DMS153 treated with DMSO at 0.1 percent for 48 hours (cell line): ENCODE measurements around the gene FAM118B.

Experiments
- DNase-seq: peaks from one replicate; lab custom pipeline; 2025; ENCODE audit not compliant: unreplicated experiment; lab: John Stamatoyannopoulos, UW

The FAM118B gene

DNA sequence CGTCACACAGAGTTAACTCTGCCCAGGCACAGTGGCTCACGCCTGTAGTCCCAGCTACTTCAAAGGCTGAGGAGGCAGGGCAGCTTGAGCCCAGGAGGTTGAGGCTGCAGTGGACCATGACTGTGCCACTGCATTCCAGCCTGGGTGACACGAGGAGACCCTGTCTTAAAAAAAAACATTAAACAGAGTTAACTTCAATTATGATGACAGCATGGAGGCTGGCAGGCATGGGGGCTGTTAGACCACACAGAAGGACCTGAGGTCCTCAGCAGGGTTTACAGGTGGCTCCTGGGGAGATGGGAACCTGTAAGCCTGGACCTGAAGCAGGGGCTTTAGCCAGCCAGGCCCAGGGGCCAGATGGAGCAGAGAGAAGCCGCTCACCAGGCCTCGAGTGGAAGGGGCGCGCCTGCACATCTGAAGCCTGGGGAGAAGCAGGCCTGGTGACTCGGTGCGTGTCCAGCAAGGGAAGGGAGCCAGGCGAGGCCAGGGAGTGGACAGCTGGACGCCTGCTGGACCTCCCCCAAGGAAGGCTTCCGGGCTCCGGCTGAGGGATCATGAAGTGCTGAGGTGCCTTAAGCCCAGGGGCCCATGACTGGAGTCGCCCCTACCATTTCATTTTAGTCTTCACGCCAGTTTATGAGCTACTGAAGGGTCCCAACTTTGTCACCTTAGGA, 25.4 kb upstream of the FAM118B start:
- no peak for DNase-seq

DNA sequence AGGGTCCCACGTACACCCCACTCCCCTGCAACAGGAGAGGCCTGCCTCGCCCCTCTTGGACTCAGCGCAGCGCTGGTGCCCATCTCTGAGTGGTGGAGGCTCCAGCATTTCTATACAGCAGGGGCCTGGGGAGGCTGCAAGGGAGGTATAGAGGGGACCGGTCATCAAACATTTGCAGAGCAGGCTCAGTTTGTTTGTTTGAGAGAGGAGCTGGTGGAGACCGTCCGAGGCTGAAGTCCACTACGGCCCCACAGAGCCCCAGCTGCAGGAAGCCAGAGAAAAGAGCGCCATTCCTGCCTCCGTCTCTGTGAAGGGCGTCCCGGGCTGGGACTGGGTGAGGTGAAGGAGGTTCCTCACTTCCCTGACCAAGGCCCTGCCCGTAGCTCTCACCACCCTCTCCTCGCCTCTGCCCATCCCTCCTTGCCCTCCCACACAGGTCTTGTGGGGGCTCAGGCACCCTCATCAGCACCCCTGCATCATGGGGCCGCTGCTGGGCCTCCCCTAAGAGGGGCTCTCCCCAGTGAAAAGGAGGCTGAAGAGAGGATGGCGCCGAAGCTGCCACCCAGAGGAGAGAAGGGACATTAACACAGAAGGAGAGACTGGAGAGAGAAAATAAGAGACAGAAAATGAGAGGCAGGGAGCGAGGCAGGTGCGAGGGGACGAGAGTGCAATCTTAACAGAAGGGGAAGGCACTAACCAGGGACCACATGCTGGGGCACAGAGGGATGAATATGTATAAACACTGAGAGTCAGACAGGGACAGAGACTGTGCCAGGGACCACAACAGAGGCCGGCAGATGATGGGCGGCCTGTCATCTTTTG, 24.7 kb upstream of the FAM118B start:
- DNase-seq: no peak

DNA sequence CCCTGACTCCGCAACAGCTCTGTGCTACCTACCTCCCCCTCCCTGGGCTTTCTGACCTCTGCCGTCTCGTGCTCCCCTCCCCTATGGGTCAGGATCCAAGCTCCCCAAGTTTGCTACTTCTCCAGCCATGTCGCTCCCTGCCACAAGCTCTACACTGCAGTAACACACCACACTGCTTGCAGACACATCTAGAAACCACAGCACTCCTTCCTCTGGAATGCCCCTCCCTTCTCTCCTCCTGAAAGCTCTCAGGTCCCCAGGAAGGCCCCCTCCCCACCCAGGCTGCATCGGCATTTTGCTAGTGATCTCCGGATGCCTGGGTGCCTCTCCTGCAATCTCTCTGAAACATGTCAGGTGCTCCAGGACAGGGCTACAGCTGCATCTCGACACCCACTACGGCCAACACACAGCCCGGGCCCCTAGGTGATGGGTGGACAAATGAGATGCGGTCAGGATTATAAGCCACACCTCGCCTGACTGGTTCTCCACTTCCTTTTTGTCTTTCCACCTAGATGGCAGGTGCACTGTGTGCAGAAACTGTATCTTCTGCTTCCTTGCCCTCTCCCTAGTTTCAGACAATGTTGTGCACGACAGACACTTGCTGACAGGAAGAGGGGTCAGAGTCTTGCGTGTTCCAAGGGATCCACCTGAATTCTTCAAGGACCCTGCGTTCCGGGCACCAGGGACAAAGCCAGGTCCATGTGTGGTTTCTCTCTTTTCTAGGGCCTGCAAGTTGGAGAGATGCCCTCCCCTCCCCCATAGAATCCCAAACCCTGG, 23.1 kb upstream of the FAM118B start:
- DNase-seq: no peak

DNA sequence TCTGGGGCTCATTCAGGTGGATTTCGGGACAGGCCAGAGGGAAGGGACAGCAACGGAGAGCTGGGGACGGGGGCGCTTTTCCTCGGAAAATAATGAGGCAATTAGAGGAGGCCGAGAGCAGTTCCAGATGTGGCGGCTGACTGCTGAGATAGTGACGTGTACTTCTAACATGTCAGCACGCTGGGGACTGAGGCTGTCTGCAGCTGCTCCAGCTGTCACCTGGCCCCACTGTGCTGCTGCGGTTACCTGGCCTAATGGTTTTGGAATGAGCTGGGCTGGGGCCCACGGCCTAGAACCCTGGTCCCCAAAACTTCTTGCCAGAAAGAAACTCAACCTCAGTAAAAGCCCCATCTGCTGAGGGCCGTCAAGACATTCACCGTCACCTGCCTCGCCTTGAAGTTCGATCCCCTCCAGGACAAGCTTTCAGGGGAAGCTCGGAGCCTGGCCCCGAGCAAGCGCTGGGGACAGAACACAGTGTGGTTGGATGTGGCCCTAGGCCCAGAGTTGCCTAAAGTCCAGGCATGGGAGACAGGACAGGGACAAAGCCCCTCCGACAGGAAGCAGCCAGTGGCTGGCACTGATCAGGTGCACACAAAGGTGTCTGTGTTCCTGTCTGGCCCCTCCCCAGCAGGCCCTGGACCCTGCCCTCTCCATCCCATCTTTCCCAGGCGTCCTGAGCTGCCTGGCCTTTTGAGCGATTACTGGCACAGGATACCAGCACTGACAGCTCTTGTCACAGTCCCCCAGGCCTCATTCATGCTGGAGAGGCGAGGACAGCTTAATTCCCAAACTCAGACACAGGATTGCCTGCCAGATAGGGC, 22.3 kb upstream of the FAM118B start:
- DNase-seq: no peak

DNA sequence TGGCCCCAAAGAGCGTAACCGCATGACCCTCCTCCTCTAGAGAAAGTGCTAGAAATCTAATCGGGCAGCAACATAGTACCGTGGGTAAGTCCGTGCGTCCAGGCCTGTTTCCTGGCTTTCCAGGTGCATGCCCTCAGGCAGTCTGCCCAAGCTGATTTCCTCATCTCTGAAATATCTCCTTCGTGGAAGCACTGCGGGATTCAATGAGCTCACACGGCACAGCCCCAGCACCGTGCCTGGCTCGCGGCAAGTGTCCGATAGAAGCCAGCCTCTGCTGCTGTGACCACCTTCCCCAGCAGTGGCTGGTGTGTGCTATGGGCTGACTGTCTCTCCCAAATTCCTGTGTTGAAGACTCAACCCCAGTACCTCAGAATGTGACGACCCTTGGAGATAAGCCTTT, 20.8 kb upstream of the FAM118B start:
- DNase-seq: no peak

DNA sequence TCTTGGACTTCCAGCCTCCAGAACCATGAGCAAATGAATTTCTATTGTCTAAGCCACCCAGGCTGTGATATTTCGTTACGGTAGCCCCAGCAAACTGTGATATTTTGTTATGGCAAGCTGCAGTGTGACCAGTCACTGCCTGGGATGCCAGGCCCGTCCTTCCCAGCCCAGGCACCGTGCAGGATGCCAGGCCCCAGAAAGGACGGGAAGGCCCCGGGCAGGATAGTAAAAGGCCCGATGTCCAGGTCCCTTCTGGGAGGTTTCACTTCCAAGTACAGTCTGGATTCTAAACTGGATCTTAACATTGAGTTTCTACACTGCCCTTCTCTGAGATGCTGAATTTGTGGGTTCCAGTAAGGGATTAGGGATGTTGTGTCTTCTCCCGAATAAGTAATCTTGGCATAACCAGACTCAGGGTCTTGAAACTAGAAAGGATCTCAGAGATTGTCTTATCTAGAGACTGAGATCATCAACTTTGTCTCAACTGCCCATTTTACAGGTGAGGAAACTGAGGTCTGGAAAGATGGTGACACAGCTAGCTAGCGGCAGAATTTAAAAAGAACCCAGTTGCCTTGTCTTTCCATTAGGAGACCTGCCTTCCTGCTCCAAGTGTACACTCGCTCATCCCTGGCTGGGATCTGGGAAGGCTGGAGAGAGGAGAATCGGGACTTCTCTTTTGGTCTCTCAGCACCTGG, 20.1 kb upstream of the FAM118B start:
- DNase-seq: no peak

DNA sequence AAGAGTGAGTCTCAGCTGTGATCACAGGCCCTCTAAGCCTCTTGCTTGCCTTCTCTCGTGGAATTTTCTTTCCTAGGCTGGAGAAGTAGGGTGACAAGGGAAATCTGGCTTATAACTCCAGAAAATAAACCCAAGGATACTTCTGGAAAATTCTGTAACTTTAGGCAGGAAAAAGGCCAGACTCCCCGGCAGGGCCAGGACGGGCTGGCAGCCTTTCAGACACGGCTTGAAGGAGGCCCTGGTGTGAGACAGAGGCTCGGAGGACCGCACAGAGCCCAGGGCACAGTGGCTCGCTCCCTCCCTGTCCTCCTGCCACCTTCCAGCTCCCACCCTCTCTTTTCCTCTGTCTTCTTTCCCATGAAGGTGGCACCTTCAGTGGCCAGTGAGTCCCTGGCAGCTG, 19.2 kb upstream of the FAM118B start:
- no peak for DNase-seq

DNA sequence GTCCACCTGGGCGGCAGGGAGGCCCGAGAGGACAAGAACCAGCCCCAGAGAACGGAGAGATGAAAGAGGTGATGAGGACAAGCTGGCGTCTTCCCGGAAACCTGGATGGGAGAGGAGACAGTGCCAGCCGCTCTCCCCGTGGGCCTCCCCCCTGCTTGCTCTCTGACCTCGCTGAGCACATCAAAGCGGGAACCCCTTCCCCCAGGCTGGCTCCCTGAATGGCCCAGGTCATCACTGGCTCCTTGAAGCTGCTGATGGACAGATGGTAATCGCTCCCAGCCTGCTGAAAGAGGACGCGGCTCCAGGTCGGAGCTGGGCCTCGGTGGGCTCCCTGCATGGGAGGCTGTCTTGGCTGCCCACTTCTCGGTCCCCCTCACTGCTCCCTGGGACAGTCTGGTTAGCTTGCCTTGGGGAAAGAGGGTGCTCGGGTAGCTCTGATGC, 18.5 kb upstream of the FAM118B start:
- DNase-seq: no peak

DNA sequence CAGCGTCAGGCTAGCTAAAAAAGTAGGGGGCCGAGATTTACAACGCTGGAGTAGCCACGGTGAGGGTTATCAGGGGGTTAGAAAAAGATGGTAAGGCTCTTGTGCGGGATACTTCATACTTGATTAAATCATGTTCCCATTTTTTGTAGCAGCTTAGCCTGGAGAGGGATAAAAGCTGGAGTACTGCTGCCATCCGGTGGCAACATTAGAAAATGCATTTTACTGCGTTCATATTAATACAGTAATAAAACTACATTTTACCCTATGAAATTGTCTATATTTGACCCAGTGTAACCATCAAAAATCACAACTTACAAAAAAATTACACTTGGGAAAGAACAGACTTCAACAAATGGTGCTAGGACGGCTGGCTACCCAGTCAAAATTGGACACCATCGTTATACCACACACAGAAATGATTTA, 17.4 kb upstream of the FAM118B start:
- DNase-seq: peak; percentile 62

DNA sequence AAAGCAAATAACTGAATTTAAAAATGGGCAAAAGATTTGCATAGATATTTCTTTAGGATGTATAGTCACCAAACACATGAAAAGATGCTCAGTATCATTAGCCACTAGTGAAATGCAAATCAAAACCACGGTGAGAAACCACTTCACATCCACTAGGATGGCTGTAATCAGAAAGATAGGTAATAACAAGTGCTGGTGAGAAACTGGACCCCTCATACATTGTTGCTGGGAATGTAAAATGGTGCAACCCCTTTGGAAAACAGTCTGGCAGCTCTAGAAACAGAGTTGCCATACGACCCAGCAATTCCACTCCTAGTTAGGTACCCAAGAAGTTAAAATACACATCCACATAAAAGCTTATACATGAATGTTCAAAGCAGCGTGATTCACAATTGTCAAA, 16.5 kb upstream of the FAM118B start:
- no peak for DNase-seq

DNA sequence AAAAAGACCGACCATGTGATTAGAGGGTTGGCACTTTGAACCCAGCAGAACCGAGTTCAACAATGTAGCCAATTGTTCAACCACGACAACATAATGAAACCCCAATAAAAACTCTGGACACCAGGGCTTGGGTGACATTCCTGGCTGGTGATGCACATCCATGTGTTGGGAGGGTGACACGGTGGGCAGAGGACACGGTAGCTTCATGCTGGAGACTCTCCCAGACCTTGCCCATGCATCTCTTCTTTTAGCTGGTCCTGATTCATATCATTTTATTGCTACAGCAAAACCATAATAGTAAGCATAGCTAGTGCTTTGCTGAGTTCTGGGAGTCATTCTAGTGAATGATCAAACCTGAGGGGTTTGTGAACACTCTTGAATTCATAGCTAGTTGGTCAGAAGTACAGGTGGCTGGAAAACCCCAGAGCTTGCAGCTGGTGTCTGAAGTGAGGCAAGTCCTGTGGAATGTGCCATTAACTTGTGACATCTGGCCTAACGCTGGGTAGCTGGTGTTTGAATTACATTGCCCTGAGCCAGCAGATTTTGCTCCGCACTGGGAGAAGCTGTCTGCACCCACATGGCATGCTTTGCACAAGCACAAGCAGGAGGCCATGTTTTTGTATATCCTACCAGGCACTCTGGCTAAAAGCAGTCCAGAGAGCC, 14.2 kb upstream of the FAM118B start:
- no peak for DNase-seq

DNA sequence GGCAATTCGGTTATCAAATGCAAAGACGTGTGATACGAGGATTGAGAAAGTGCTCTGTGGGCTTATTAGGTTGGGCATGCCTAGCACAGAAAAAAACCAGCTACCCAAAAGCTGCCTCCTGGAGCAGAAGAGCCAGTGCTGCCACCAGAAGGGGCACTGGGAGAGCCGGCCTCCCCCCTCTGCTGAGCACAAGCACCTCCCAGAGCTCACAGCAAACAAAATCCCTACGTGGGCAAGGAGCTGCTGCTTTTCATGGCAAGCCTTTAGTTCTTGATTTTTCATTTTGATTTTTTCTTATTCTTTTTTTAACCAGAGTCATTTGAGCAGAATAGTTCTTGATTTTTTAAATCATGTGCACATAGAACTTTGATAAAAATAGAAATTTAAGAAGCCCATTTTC, 12.9 kb upstream of the FAM118B start:
- DNase-seq: no peak

DNA sequence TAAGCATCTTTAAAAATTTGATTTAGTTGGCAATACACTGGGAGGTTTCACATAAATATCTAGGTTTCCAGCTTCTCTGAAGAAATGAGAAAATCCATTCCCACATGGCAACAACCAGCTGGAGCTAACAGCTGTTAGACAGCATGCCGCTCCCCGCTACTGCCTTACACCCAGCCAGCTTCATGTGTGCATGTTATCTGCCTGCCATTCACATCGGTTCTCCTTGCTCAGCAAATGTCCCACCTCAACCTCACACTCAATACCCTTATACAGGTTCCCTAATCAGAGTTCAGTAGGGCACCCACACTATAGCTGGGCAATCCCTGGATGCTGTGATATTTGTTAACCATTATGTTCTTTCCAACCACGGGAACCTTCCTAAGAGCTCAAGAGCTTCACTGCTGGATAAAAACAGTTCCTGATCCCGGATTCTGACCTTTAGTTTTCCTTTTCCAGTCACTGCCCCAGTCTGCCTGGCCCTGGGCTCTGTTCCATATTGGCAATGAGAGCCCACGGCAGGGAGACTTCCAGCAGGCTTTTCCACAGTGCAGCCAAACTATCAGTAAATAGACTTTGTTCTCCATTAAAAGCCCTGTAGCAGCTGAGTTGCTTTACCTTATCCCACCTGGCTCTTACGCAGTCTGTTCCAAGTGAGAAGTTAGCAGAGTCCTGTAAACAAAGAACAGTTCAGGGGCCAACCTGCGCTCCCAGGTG, 8.8 kb upstream of the FAM118B start:
- DNase-seq: no peak

DNA sequence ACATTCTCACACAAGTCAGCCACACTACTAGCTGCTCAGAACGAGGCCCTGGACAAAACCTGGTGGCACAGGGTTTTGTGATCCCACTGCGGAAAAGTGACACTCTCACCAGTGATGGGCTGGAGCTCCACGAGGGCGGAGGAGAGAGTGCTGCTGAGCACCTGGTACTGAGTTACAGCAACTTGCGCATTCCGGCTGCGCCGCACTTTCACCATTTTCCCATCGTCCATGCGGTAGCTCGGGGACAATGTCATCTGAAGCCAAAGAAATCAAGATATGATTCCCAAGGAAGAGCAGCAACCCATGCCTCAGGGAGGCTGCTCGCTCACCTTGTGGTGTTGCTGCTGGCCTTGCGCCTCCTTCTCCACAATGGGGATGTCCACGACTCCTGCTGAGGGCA, 6.2 kb upstream of the FAM118B start:
- DNase-seq: no peak

DNA sequence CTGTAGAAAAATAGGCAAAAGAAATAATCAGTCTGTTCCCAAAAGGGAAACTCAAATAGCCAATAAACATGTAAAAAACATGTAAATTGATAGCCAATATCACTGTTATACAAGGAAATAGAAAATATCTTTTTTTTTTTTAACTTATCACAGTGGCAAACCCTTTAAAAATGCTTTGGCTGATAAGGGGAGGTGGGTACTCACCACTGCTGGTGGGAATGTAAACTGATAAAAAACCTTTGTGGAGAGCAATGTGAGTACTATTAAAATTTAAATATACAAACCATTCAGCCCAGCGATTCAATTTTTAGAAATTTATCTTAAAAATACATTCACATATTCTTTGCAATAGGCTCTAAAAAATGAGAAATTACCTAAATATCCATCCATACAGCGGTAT, 3.7 kb upstream of the FAM118B start:
- no peak for DNase-seq

DNA sequence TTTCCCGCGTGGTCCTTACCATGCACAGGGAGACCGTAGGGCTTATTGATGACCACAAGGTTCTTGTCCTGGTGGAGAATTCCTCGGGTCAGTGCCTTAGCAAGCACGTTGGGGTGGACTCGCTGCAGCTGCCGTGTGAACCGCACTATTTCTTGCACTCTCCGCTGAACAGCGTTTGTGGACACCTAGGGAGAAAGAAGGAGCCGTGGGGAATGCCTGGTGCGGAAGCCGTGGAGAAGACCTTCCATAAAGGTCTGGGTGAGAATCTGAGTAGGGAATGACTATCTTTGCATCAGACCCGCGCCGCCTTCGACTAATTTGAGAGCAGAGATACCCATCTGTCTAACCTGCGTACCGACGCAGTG, 729 bp upstream of the FAM118B start:
- DNase-seq: no peak

DNA sequence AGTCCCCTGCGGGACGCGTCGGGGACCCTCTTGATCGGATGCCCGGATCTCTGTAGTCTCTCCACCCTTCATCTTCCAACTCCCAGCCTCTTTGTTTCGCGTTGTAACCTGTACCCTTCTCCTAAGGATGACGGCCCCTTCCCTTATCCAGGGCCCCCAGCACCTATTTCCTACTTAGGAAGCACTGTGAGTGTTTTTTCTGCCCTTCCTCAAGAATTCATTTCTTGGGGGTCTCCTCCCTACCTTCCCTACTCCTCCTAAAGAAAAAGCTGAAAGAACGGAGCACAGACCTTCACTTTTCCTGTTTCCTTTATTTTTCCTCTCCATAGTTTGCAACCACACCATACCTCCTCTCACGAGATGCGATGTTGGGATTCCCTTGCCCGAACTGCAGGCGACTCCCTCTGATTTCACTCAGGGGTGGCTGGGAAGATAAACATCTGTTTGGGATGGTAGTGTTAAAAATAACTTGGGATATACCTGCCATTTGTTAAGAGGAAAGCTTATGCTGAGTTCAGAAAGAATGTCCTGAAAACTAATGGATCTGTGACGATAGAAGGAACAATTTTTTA, 593 bp downstream of the FAM118B start:
- no peak for DNase-seq

DNA sequence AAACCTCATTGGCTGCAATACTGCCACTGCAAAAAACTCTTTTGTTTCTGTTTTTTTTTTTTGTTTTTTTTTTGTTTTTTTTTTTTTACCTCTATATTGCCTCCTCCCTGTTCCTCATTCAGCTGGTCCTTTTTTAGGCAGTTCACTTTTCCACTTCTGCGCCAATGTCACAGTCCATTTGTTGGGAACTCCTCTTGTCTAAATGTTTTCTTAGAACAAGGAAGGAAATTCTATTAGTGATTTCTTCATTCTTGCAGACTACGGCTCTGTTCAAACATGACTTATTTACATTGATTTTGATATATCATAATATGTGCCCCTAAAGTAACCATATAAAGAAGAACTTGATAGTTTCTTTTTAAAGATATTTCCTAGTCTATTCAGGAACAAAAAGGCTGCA, 2.9 kb downstream of the FAM118B start:
- no peak for DNase-seq

DNA sequence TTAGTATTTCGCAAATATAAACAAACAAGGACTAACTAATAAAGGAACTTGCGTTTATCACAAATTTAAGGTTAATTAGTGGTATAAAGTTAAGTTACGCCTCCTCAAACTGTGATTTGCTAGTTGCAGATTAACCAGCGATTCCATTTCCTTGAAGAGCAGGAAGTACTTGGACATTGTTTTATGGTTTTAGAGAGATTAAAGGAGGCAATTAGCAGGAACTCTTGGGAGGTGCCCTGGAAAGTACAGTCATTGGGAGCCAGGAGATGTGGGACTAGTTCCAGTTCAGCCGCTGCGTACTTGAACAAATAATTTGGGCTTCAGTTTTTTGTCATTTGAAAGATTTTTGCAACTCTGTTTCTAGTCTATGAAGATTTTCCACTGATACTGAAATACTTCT, 3.3 kb downstream of the FAM118B start:
- no peak for DNase-seq
